ENCODE results near the gene GATA5.

The GATA5 gene

DNA sequence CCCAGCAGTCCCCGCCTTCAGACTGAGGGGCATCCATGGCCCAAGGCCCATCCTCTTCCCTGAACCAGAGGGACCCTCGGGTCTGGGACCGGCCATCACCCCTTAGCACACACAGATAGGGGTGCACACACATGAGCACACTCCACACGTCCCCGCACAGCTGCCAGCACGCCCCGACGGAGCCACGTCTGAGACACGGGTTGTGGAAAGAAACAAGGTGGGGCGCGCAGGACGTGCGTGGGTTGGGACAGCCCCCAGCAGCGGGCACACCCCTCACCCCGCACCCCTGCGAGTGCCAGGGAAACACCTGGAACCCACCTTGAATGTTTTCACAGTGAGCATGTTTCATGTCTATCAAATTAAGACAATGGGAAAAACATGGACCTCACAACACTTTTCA is 6.4 kb downstream of the GATA5 start:
- H3K4me3 ChIP-seq (ENCODE audit: low read depth, low read length): no peak overlapping the region
- DNase-seq (ENCODE audit: low read depth, low spot score): no peak
- in situ Hi-C loops (cut with HindIII; ENCODE audit: low sequenced_read_pairs): no loop called here
- TF ChIP-seq, protein P1, sequence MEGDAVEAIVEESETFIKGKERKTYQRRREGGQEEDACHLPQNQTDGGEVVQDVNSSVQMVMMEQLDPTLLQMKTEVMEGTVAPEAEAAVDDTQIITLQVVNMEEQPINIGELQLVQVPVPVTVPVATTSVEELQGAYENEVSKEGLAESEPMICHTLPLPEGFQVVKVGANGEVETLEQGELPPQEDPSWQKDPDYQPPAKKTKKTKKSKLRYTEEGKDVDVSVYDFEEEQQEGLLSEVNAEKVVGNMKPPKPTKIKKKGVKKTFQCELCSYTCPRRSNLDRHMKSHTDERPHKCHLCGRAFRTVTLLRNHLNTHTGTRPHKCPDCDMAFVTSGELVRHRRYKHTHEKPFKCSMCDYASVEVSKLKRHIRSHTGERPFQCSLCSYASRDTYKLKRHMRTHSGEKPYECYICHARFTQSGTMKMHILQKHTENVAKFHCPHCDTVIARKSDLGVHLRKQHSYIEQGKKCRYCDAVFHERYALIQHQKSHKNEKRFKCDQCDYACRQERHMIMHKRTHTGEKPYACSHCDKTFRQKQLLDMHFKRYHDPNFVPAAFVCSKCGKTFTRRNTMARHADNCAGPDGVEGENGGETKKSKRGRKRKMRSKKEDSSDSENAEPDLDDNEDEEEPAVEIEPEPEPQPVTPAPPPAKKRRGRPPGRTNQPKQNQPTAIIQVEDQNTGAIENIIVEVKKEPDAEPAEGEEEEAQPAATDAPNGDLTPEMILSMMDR (IDR thresholded peaks at IDR 0.05; ENCODE audit: low read depth, low read length): no peak

DNA sequence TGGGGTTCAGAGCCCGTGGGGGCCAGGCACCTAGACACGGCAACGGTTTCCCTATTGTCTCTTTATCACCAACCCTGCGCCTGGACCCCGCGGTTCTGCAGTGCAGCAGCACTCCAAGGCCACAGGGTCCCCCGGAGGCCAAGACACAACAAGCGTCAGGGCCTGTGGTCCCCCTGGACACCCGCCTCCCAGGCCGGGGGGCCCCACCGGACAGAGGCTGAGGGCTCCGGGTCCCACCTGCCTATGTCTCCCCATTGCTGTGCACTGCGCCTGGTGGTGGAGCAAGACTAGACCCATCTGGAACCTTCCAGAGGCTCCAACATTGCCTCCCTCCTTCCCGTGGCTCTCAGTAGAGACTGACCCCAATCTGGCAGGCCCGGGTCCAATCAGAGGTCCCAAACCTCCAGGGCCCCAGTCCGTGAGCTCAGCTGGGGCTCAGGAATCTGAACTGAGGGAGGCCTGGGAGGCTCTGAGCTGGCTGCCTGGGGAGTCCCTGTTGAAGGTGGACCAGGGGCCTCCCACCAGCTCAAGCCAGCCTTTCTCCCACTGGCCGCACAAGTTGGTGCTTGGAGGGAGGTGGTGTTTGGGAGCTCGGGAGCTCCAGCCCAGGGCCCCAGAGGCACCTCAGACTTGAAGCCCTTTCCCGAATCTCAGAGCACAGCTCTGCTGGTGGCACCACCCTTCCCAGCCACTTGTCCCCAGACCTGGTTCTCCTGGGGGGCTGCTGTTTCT is 8.8 kb downstream of the GATA5 start:
- TF ChIP-seq, protein P1 (IDR thresholded peaks at IDR 0.05; ENCODE audit: low read depth, low read length): no peak
- DNase-seq (ENCODE audit: low read depth, low spot score): no peak
- in situ Hi-C loops (cut with HindIII; ENCODE audit: low sequenced_read_pairs): no loop called here
- H3K4me3 ChIP-seq (ENCODE audit: low read depth, low read length): no peak overlapping the region

DNA sequence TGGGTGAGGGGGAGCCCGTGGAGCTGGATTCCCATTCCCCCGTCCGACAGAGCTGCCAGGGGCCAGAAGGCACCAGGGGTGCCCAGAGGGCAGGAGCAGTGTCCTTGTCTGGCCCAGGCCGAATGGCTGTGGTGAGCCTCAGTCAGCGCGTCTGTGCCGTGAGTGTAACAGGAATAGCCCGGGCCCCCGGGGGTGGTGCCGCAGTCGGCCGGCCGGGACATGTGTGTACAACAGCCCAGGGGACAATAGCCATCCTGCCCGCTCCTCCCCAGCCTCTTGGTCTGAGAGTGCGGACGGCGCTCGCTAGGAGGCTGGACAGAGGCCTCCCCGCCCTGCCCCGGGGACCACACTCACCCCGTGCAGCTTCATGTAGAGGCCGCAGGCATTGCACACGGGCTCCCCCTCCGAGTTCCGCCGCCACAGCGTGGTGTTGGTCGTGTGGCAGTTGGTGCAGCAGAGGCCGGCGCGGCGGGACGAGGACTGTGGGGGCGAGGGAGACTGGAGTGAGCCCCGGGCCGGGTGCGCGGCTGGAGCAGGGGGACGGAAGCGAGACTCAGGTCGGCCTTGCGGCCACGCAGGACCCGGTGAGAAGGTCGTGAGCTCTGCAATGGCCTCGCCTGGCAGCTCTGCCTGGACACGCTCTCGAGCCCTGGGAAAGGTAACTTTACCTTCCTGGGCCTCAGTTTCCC is 9.6 kb downstream of the GATA5 start:
- DNase-seq (ENCODE audit: low read depth, low spot score): no peak
- TF ChIP-seq, protein P1 (IDR thresholded peaks at IDR 0.05; ENCODE audit: low read depth, low read length): no peak
- no peak overlapping the region for H3K4me3 ChIP-seq (ENCODE audit: low read depth, low read length)
- in situ Hi-C loops (cut with HindIII; ENCODE audit: low sequenced_read_pairs): no loop called here

DNA sequence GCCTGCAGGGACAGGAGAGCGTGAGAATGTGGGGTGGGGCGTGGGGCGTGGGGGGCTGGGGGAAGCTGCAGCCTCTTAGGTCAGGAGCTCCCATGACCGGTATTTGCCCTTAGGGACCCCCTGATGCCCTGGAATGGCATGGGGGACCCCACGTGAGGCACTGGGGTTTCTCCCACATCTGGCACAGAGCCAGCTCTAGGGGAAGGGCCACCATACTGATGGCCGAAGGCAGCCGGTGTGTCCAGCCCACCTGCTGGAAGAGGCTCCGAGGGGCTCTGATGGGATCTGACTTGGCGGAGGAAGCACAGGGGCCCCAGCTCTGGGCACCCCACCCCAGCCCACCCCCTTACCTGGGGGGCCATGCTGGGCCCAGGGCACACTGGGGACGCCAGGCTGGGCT is 10.8 kb downstream of the GATA5 start:
- TF ChIP-seq, protein P1 (IDR thresholded peaks at IDR 0.05; ENCODE audit: low read depth, low read length): no peak
- no peak for DNase-seq (ENCODE audit: low read depth, low spot score)
- H3K4me3 ChIP-seq (ENCODE audit: low read depth, low read length): no peak overlapping the region
- in situ Hi-C loops (cut with HindIII; ENCODE audit: low sequenced_read_pairs): no loop called here

DNA sequence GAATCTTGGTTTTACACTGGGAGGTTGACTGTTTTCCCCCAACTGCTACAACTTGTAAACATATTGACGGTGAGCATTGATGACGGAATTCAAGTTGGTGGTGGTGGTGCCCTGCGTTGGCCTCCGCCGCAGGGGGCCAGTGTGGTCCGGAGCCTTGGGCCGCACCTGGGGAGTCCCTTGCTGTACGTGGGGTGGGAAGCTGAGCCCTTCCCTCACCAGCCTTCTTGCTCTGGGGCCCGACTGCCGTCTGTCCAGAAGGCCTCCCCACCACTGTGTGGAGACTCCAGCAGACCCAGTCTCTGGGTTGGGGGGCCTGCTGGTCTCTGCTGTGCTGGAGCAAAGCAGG is 11.4 kb downstream of the GATA5 start:
- no peak for DNase-seq (ENCODE audit: low read depth, low spot score)
- in situ Hi-C loops (cut with HindIII; ENCODE audit: low sequenced_read_pairs): no loop called here
- TF ChIP-seq, protein P1 (IDR thresholded peaks at IDR 0.05; ENCODE audit: low read depth, low read length): no peak
- H3K4me3 ChIP-seq (ENCODE audit: low read depth, low read length): no peak overlapping the region

DNA sequence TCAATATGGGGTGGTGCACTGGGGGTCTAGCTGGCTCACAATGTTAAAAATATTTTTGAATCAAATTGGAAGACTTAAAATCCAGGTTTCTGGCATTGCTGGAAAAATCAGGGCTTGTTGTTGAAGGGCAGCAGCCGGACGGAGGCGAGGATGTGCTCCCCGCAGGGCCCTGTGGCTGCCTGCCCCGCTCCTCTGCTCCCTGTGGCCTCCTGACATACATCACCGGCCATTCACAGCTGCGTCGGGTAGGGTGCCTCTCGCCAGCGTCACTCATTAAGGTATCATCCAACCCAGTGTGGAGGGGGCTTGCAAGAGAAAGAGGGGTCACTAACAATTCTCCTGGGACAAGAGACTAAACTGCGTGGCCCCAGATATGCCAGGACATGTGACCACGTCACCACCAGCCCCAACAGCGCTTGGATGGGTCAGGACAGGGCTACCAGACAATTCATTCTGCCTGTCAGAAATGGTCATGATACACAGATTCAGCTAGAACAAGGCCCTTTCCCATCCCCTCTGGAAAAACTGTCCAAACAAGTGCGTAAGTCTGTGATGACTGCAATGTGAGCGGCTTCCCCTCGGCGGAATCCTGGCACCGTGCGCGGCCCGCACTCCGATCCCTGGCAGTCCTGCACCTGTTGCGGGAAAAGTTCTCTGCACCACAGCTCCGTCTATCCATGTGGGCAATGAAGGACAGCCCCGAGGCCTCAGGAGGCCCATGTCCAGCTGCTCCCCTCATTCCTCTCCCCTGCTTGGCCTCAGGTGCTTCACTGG is 12.0 kb downstream of the GATA5 start:
- no peak overlapping the region for H3K4me3 ChIP-seq (ENCODE audit: low read depth, low read length)
- in situ Hi-C loops (cut with HindIII; ENCODE audit: low sequenced_read_pairs): no loop called here
- no peak for DNase-seq (ENCODE audit: low read depth, low spot score)
- TF ChIP-seq, protein P1 (IDR thresholded peaks at IDR 0.05; ENCODE audit: low read depth, low read length): no peak
